Measurements from ENCODE around the gene CTDSP1. TPM values are rescaled to one million over a fixed set of nuclear protein-coding genes. Genes with fewer than 3 reads are reported as not detected.

CTDSP1 gene
- total RNA-seq, 1 donor from 2014 or later, result 41.8 TPM

DNA sequence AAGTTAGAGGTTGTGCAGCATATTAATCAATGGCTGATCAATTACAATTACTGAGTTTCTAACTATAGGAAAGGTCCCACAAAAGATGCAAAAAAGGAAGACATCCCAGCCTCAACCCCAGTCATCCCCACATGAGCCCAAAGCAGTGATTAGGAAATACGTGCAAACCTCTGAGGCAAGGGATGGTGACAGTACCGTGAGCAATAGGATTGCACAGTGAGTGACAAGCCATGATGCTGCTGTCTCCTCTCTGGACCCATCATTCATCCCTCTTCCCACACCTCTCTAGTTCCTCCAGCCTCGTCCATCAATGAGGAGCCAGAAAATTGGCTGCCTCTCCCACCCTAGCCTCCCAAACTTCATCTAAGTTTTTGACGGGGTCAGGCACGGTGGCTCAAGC lies 21.6 kb upstream of the CTDSP1 start:
- no peak for FAIRE-seq
- no peak for TF ChIP-seq CTCF (IDR thresholded peaks at IDR 0.05; ENCODE audit: insufficient read depth, low read depth, low read length)
- no peak for TF ChIP-seq EZH2 (IDR thresholded peaks at IDR 0.05; ENCODE audit: insufficient read depth, low read length)
- Histone ChIP-seq H3K36me3 (ENCODE audit: insufficient read depth, low read length) (no peaks in the 10 kb centered on the region), H3K27ac (ENCODE audit: low read depth, low read length) (no peak overlapping the region), H3K9me3 (ENCODE audit: insufficient read depth, low read depth, low read length) (no peaks in the 10 kb centered on the region), H3K4me2 (ENCODE audit: low read length) (no peak overlapping the region), H3K79me2 (ENCODE audit: insufficient read depth, low read length) (no peaks in the 10 kb centered on the region), H3K27me3 (ENCODE audit: insufficient read depth, low read length) (peaks cover 13% of the 10 kb centered on the region), H3K9ac (ENCODE audit: low read length) (no peak overlapping the region), H4K20me1 (ENCODE audit: insufficient read depth, low read length) (no peaks in the 10 kb centered on the region), H3K4me3 (ENCODE audit: insufficient read depth, low read depth, low read length) (no peak overlapping the region), H2AFZ (ENCODE audit: low read depth, low read length) (no peak overlapping the region), H3K4me1 (ENCODE audit: insufficient read depth, low read length) (no peaks in the 10 kb centered on the region)
- Mint-ChIP-seq H3K36me3 (ENCODE audit: low read depth, unreplicated experiment) (no peaks in the 10 kb centered on the region), H3K27me3 (ENCODE audit: low read depth, unreplicated experiment) (peaks cover 18% of the 10 kb centered on the region), H3K9me3 (ENCODE audit: unreplicated experiment) (no peaks in the 10 kb centered on the region), H3K4me3 (ENCODE audit: unreplicated experiment) (no peak overlapping the region), H3K27ac (ENCODE audit: unreplicated experiment) (no peak overlapping the region), H3K4me1 (ENCODE audit: low read depth, unreplicated experiment) (no peaks in the 10 kb centered on the region)
- DNase-seq (ENCODE audit: low read depth), result no peak

DNA sequence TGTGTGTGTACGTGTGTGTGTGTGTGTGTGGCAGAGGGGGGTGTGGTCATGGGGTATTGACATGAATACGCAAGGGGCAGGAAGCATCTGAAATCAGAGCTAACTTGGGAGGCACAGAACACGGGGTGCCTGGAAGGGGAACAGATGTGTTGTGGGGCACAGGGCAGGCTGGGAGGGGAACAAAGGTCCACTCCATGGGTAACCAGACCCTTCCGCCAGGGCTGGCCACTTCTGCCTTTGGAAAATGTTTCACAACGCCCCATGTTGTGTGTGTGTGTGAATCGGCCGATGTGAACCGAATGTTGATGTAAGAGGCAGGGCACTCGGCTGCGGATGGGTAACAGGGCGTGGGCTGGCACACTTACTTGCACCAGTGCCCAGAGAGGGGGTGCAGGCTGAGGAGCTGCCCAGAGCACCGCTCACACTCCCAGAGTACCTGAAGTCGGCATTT lies 17.7 kb upstream of the CTDSP1 start, which contains the start of gene SLC11A1:
Gene SLC11A1 (plus strand): TSS at position 358 of the 451 bp plus-strand sequence. CDS start 96 bp downstream, outside the sequence.
- no peak for FAIRE-seq
- H3K79me2 ChIP-seq (ENCODE audit: insufficient read depth, low read length), result no peaks in the 10 kb centered on the region
- H3K4me3 ChIP-seq (ENCODE audit: insufficient read depth, low read depth, low read length), result no peak within 1 kb of the TSS
- no peak within 1 kb of the TSS for H3K27ac ChIP-seq (ENCODE audit: low read depth, low read length)
- H3K27ac Mint-ChIP-seq (ENCODE audit: unreplicated experiment), result no peak within 1 kb of the TSS
- no peaks in the 10 kb centered on the region for H3K4me1 Mint-ChIP-seq (ENCODE audit: low read depth, unreplicated experiment)
- H3K36me3 Mint-ChIP-seq (ENCODE audit: low read depth, unreplicated experiment), result no peaks in the 10 kb centered on the region
- no peak within 1 kb of the TSS for H2AFZ ChIP-seq (ENCODE audit: low read depth, low read length)
- H3K27me3 ChIP-seq (ENCODE audit: insufficient read depth, low read length), result peaks cover 13% of the 10 kb centered on the region
- no peaks in the 10 kb centered on the region for H3K9me3 ChIP-seq (ENCODE audit: insufficient read depth, low read depth, low read length)
- peaks cover 24% of the 10 kb centered on the region for H3K27me3 Mint-ChIP-seq (ENCODE audit: low read depth, unreplicated experiment)
- no peaks in the 10 kb centered on the region for H3K4me1 ChIP-seq (ENCODE audit: insufficient read depth, low read length)
- H4K20me1 ChIP-seq (ENCODE audit: insufficient read depth, low read length), result no peaks in the 10 kb centered on the region
- no peak for TF ChIP-seq EZH2 (IDR thresholded peaks at IDR 0.05; ENCODE audit: insufficient read depth, low read length)
- TF ChIP-seq CTCF (IDR thresholded peaks at IDR 0.05; ENCODE audit: insufficient read depth, low read depth, low read length), result no peak
- DNase-seq (ENCODE audit: low read depth), result no peak
- no peaks in the 10 kb centered on the region for H3K9me3 Mint-ChIP-seq (ENCODE audit: unreplicated experiment)
- H3K4me2 ChIP-seq (ENCODE audit: low read length), result no peak within 1 kb of the TSS
- H3K36me3 ChIP-seq (ENCODE audit: insufficient read depth, low read length), result no peaks in the 10 kb centered on the region
- no peak within 1 kb of the TSS for H3K9ac ChIP-seq (ENCODE audit: low read length)
- H3K4me3 Mint-ChIP-seq (ENCODE audit: unreplicated experiment), result no peak within 1 kb of the TSS

GRCh38 chr2:218382785-218383184 lies 16.9 kb upstream of the CTDSP1 start:
- FAIRE-seq (no peak), DNase-seq (ENCODE audit: low read depth) (no peak)
- H3K27ac ChIP-seq (ENCODE audit: low read depth, low read length), result no peak overlapping the region
- H3K4me2 ChIP-seq (ENCODE audit: low read length), result no peak overlapping the region
- no peaks in the 10 kb centered on the region for H3K36me3 ChIP-seq (ENCODE audit: insufficient read depth, low read length)
- no peaks in the 10 kb centered on the region for H3K79me2 ChIP-seq (ENCODE audit: insufficient read depth, low read length)
- Mint-ChIP-seq H3K4me1 (ENCODE audit: low read depth, unreplicated experiment) (no peaks in the 10 kb centered on the region), H3K9me3 (ENCODE audit: unreplicated experiment) (no peaks in the 10 kb centered on the region), H3K27me3 (ENCODE audit: low read depth, unreplicated experiment) (peaks cover 28% of the 10 kb centered on the region), H3K27ac (ENCODE audit: unreplicated experiment) (no peak overlapping the region), H3K36me3 (ENCODE audit: low read depth, unreplicated experiment) (no peaks in the 10 kb centered on the region), H3K4me3 (ENCODE audit: unreplicated experiment) (no peak overlapping the region)
- H4K20me1 ChIP-seq (ENCODE audit: insufficient read depth, low read length), result no peaks in the 10 kb centered on the region
- TF ChIP-seq CTCF (IDR thresholded peaks at IDR 0.05; ENCODE audit: insufficient read depth, low read depth, low read length), result no peak
- no peak for TF ChIP-seq EZH2 (IDR thresholded peaks at IDR 0.05; ENCODE audit: insufficient read depth, low read length)
- H3K4me1 ChIP-seq (ENCODE audit: insufficient read depth, low read length), result no peaks in the 10 kb centered on the region
- H3K9me3 ChIP-seq (ENCODE audit: insufficient read depth, low read depth, low read length), result no peaks in the 10 kb centered on the region
- no peak overlapping the region for H3K4me3 ChIP-seq (ENCODE audit: insufficient read depth, low read depth, low read length)
- no peak overlapping the region for H2AFZ ChIP-seq (ENCODE audit: low read depth, low read length)
- H3K9ac ChIP-seq (ENCODE audit: low read length), result no peak overlapping the region
- H3K27me3 ChIP-seq (ENCODE audit: insufficient read depth, low read length), result peaks cover 12% of the 10 kb centered on the region

All from astrocyte (in vitro differentiated cells and primary cell).